ENCODE data around the gene SINHCAF. TPM values are rescaled to one million over a fixed set of nuclear protein-coding genes. Genes with fewer than 3 reads are reported as not detected.
A peak's percentile ranks its signal among the peaks of the same experiment; 100 is the strongest.

SINHCAF gene
- total and polyA plus RNA-seq, 2 donors from 2014 or later = 33.1 to 96.2 TPM

GRCh38 chr12:31366104-31366621 lies 40.2 kb upstream of the SINHCAF start:
- no peaks in the 10 kb centered on the region for H3K9me3 ChIP-seq (ENCODE audit: control insufficient read depth in 2 of 3, insufficient read depth in 1 of 3, low read length in 3 of 3)
- no peaks in the 10 kb centered on the region for H3K27me3 ChIP-seq (ENCODE audit: control insufficient read depth, insufficient read depth, low read length)
- peaks cover 6 to 16% (median 10%) of the 10 kb centered on the region in 3 donors for H3K4me1 ChIP-seq (ENCODE audit: control insufficient read depth in 2 of 3, insufficient read depth in 2 of 3, low read depth in 1 of 3, low read length in 3 of 3)
- no peaks in the 10 kb centered on the region for H3K36me3 ChIP-seq (ENCODE audit: control insufficient read depth in 2 of 3, insufficient read depth in 3 of 3, low read length in 3 of 3)
- no peak for TF ChIP-seq CTCF (IDR thresholded peaks at IDR 0.05; ENCODE audit: borderline replicate concordance, extremely low read depth, insufficient read depth)
- H3K27ac ChIP-seq (ENCODE audit: low read depth in 2 of 2, low read length in 2 of 2) = no peak overlapping the region
- FAIRE-seq (no peak), DNase-seq (no peak)
- H3K4me3 ChIP-seq (ENCODE audit: low read length in 3 of 3) = no peak overlapping the region
- intact Hi-C loops (cut with DNase I) = no loop called here
- no peak overlapping the region for H3K9ac ChIP-seq (ENCODE audit: low read length in 3 of 3)

- TF ChIP-seq CTCF (IDR thresholded peaks at IDR 0.05; ENCODE audit: borderline replicate concordance, extremely low read depth, insufficient read depth) = no peak
- DNase-seq (peak in 4 of 5 donors; percentile 59 to 68 (median 64)), FAIRE-seq (no peak)
- Histone ChIP-seq H3K9ac (ENCODE audit: low read length in 3 of 3) (no peak overlapping the region), H3K27ac (ENCODE audit: low read depth in 2 of 2, low read length in 2 of 2) (no peak overlapping the region), H3K4me1 (ENCODE audit: control insufficient read depth in 2 of 3, insufficient read depth in 2 of 3, low read depth in 1 of 3, low read length in 3 of 3) (peaks cover 0 to 8% (median 3%) of the 10 kb centered on the region in 3 donors), H3K36me3 (ENCODE audit: control insufficient read depth in 2 of 3, insufficient read depth in 3 of 3, low read length in 3 of 3) (no peaks in the 10 kb centered on the region), H3K9me3 (ENCODE audit: control insufficient read depth in 2 of 3, insufficient read depth in 1 of 3, low read length in 3 of 3) (no peaks in the 10 kb centered on the region), H3K27me3 (ENCODE audit: control insufficient read depth, insufficient read depth, low read length) (no peaks in the 10 kb centered on the region), H3K4me3 (ENCODE audit: low read length in 3 of 3) (no peak overlapping the region)
- intact Hi-C loops (cut with DNase I) = no loop called here
Measured at GRCh38 chr12:31363831-31364230, 37.9 kb upstream of the SINHCAF start.

- Histone ChIP-seq H3K9me3 (ENCODE audit: control insufficient read depth in 2 of 3, insufficient read depth in 1 of 3, low read length in 3 of 3) (no peaks in the 10 kb centered on the region), H3K36me3 (ENCODE audit: control insufficient read depth in 2 of 3, insufficient read depth in 3 of 3, low read length in 3 of 3) (no peaks in the 10 kb centered on the region), H3K4me1 (ENCODE audit: control insufficient read depth in 2 of 3, insufficient read depth in 2 of 3, low read depth in 1 of 3, low read length in 3 of 3) (peaks cover 0 to 8% (median 0%) of the 10 kb centered on the region in 3 donors), H3K4me3 (ENCODE audit: low read length in 3 of 3) (no peak overlapping the region), H3K9ac (ENCODE audit: low read length in 3 of 3) (no peak overlapping the region), H3K27me3 (ENCODE audit: control insufficient read depth, insufficient read depth, low read length) (no peaks in the 10 kb centered on the region), H3K27ac (ENCODE audit: low read depth in 2 of 2, low read length in 2 of 2) (no peak overlapping the region)
- TF ChIP-seq CTCF (IDR thresholded peaks at IDR 0.05; ENCODE audit: borderline replicate concordance, extremely low read depth, insufficient read depth) = no peak
- intact Hi-C loops (cut with DNase I) = no loop called here
- FAIRE-seq (no peak), DNase-seq (peak in 1 of 5 donors; percentile 39)
Measured at GRCh38 chr12:31363416-31363809, 37.5 kb upstream of the SINHCAF start.
